GM12874 (cell line): ENCODE data around the gene UXS1.

Experiments used
- CTCF ChIP-seq: IDR thresholded peaks from 2 replicates; pipeline ENCODE4 v1.5.1; 2011; ENCODE audit warnings: low read depth, mild to moderate bottlenecking, control low read depth, low read length, moderate library complexity; ENCODE audit not compliant: insufficient read depth

UXS1 gene

DNA sequence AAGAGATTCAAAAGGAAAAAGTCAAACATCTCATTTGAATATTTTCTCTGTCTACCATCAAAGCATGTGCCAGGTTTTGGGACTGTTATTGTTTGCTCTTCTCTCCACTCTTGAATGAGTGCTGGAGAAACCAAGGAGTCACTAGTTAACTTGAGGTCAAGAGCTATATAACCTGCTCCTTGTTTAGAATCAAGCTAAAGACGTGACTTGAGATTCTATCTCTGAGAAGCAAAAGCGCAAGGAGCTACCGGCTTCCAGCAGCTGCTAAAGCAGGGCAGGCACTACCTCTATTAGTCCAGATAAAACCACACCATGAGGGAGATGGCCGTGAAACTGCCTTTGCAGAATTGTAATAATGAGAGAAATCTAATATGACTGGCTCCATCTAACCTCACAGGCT, 36.0 kb downstream of the UXS1 start:
- no peak for TF ChIP-seq CTCF

DNA sequence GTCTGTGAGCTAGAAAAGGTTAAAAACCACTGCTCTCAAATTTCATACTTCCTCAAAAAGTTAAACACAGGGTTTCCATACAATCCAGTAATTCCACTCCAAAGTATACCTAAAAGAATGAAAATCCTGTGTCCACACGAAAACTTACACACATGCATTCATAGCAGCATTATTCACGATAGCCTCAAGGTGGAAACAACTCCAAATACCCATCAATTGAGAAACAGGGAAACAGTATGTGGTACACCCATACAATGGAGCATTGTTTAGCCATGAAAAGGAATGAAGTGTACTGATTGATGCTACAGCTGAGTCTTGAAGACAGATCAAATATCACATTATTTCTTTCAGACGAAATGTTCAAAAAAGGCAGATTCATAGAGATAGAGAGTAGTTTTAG, 36.7 kb downstream of the UXS1 start:
- no peak for TF ChIP-seq CTCF

DNA sequence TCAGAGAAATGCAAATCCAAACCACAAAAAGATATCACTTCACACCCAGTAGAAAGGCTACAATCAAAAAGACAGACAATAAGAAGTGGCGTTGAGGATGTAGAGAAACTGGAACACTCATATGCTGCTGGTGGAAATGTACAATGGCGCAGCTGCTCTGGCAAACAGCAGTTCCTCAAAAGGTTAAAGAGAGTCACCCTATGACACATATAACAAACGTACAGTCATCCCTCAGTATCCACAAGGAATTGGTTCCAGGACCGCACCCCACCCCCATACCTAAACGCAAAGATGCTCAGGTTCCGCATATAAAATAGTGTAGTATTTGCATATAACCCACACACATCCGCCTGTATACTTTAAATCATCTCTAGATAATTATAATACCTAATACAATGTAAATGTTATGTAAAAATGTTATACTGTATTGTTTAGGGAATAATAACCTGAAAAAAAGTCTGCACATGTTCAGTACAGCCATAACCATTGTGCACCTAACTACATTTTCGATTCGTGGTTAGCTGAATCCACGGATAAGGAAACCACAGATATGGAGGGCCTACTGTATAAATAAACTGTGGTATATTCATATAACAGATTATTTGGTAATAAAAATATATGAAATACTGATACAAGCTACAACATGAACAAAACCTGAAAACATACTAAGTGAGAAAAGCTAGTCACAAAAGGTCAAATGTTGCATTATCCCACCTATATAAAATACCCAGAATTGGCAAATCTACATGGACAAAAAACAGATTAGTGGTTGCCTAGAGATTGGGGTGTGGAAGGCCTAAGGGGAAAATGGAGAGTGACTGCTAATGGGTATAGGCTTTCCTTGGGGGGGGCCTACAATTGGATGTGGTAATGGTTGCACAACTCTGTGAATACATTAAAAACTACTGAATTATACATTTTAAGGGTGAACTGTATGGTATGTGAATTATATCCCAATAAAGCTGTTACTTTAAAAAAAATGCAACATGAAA, 37.5 kb downstream of the UXS1 start:
- TF ChIP-seq CTCF, result no peak

- no peak for TF ChIP-seq CTCF
These were observed 40.3 kb downstream of the UXS1 start for GRCh38 chr2:106153781-106154180.

DNA sequence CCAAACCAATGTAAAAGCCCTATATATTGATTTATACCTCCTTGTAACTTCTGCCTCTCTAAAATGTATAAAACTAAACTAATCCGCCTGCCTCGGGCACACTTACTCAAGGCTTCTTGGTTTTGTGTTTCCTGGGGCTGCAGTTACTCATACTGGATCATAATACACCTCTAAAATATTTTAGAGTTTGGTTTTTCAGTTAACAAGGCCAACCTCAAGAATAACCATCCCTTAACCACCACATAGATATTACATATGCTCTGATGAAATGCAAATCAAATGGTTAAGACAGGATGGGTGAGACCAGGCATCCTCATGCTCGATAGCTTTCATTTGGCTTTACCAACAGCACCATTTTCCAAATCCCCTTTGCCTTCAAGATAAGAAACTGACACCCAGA, 46.4 kb downstream of the UXS1 start:
- TF ChIP-seq CTCF, result no peak

DNA sequence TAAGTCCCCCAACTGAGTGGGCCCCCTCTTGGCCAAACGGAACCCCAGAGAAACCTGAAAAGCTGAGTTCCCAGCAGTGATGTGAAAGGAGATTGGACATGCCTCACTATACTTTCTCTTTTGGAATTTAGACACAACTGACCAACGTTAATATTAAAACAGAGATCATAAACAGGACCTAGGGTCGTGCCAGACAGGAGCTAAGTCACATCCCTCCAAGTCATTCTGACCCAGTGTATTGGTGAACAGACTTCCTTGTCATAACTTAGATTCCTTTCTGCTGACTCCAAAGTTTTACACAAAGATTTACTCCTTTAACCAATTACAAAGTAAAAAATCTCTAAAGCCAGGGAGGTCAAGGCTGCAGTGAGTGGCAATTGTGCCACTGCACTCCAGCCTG, 46.9 kb downstream of the UXS1 start:
- no peak for TF ChIP-seq CTCF

GRCh38 chr2:106144621-106145331, 49.3 kb downstream of the UXS1 start:
- TF ChIP-seq CTCF, result no peak
